ENCODE measurements around the gene SUCLG1. TPM values are rescaled to one million over a fixed set of nuclear protein-coding genes. Genes with fewer than 3 reads are reported as not detected.

The SUCLG1 gene
- total RNA-seq, 1 donor from 2014 or later = 55.7 TPM

- no peak for DNase-seq (ENCODE audit: low read depth)
Observed at GRCh38 chr2:84467389-84467788, 8.3 kb upstream of the SUCLG1 start.

- DNase-seq (ENCODE audit: low read depth) = no peak
Observed at GRCh38 chr2:84461310-84461709, 2.2 kb upstream of the SUCLG1 start.

GRCh38 chr2:84460670-84461069 lies 1.6 kb upstream of the SUCLG1 start:
- DNase-seq (ENCODE audit: low read depth) = no peak

- DNase-seq (ENCODE audit: low read depth) = no peak
Observed at GRCh38 chr2:84459944-84460429, 907 bp upstream of the SUCLG1 start.

- DNase-seq (ENCODE audit: low read depth) = peak; percentile 16
Observed at GRCh38 chr2:84458551-84459017, 496 bp downstream of the SUCLG1 start.

- DNase-seq (ENCODE audit: low read depth) = no peak
Observed at GRCh38 chr2:84457686-84458085, 1.4 kb downstream of the SUCLG1 start.

- DNase-seq (ENCODE audit: low read depth) = no peak
Observed at GRCh38 chr2:84456156-84456555, 2.9 kb downstream of the SUCLG1 start.

- no peak for DNase-seq (ENCODE audit: low read depth)
Observed at GRCh38 chr2:84454581-84454980, 4.5 kb downstream of the SUCLG1 start.

GRCh38 chr2:84452624-84453023 lies 6.5 kb downstream of the SUCLG1 start:
- no peak for DNase-seq (ENCODE audit: low read depth)

GRCh38 chr2:84451579-84451978 lies 7.5 kb downstream of the SUCLG1 start:
- DNase-seq (ENCODE audit: low read depth) = no peak

- no peak for DNase-seq (ENCODE audit: low read depth)
Observed at GRCh38 chr2:84450288-84451227, 8.5 kb downstream of the SUCLG1 start.

- no peak for DNase-seq (ENCODE audit: low read depth)
Observed at GRCh38 chr2:84449711-84450110, 9.4 kb downstream of the SUCLG1 start.

GRCh38 chr2:84449055-84449454 lies 10.0 kb downstream of the SUCLG1 start:
- no peak for DNase-seq (ENCODE audit: low read depth)

GRCh38 chr2:84443477-84443876 lies 15.6 kb downstream of the SUCLG1 start:
- no peak for DNase-seq (ENCODE audit: low read depth)

- no peak for DNase-seq (ENCODE audit: low read depth)
Observed at GRCh38 chr2:84442888-84443287, 16.2 kb downstream of the SUCLG1 start.

GRCh38 chr2:84441505-84441904 lies 17.6 kb downstream of the SUCLG1 start:
- DNase-seq (ENCODE audit: low read depth) = no peak

- DNase-seq (ENCODE audit: low read depth) = no peak
Observed at GRCh38 chr2:84441036-84441435, 18.0 kb downstream of the SUCLG1 start.

- DNase-seq (ENCODE audit: low read depth) = no peak
Observed at GRCh38 chr2:84435345-84436025, 23.6 kb downstream of the SUCLG1 start.

- DNase-seq (ENCODE audit: low read depth) = no peak
Observed at GRCh38 chr2:84429328-84429727, 29.8 kb downstream of the SUCLG1 start.

GRCh38 chr2:84427235-84428138 lies 31.6 kb downstream of the SUCLG1 start:
- no peak for DNase-seq (ENCODE audit: low read depth)

GRCh38 chr2:84425310-84425709 lies 33.8 kb downstream of the SUCLG1 start:
- no peak for DNase-seq (ENCODE audit: low read depth)
